SU-DHL-6 (cell line): ENCODE data around the gene MRPL38.

ENCODE experiments used
- CTCF ChIP-seq: fragments of 200-600 bp; sonication (generic); IDR thresholded peaks from one replicate; pipeline ENCODE4 v1.5.1; 2017; ENCODE audit warnings: antibody characterized with exemption, mild to moderate bottlenecking, low read length, moderate library complexity; ENCODE audit not compliant: insufficient read depth, poor library complexity, severe bottlenecking
- EZH2phosphoT487 ChIP-seq: fragments of 200-600 bp; sonication (generic), shearing (Covaris generic); conservative IDR thresholded peaks from 2 replicates; pipeline ENCODE4 v1.6.1; 2018; ENCODE audit warnings: mild to moderate bottlenecking, antibody characterized with exemption, low read length, moderate library complexity, mixed read lengths

- no peak for TF ChIP-seq CTCF
- no peak for TF ChIP-seq EZH2phosphoT487
These were observed 28.2 kb upstream of the MRPL38 start for GRCh38 chr17:75932852-75933251.
